ENCODE data around the gene GRIN3B. TPM values are rescaled to one million over a fixed set of nuclear protein-coding genes. Genes with fewer than 3 reads are reported as not detected.

GRIN3B gene
- total and polyA plus RNA-seq, 9 of the 15 experiments (the other 6 are each of a cell fraction or from before 2014, with no cell fraction given) = 0.06 to 0.95 (median 0.19) TPM; not detected in 6

DNA sequence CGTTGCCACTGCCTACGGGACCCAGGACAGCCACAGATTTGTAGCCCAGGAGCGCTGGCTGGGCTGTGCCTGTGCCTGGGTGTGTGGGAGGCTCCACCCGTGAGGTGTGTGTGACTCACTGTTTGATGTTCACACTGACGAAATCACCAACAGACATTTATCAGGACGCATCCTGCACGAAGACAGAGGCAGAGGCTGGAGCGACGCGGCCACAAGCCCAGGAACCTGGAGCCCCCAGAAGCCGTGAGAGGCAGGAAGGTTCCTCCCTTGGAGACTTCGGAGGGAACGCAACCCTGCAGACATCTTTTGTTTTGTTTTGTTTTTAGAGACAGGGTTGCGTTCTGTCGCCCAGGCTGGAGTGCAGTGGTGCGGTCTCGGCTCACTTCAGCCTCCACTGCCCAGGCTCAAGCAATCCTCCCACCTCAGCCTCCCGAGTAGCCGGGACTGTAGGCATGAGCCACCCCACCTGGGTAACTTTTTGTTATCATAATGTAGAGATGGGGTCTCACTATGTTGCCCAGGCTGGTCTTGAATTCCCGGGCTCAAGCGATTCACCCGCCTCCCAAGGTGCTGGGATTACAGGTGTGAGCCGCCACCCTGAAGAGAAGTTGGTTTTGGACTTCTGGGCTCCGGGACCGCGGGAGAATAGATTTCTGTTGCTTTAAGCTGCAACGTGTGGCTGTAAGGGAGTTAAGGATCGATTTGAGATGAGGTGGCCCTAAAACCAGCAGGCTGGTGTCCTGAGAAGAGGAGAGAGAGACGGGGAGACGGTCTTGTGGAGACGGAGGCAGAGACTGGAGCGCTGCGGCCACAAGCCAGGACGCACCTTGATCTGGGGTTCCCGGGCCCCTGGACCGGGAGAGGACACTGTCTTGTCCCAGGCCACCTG is 41.0 kb upstream of the GRIN3B start (continued):
- TF ChIP-seq, protein P1, sequence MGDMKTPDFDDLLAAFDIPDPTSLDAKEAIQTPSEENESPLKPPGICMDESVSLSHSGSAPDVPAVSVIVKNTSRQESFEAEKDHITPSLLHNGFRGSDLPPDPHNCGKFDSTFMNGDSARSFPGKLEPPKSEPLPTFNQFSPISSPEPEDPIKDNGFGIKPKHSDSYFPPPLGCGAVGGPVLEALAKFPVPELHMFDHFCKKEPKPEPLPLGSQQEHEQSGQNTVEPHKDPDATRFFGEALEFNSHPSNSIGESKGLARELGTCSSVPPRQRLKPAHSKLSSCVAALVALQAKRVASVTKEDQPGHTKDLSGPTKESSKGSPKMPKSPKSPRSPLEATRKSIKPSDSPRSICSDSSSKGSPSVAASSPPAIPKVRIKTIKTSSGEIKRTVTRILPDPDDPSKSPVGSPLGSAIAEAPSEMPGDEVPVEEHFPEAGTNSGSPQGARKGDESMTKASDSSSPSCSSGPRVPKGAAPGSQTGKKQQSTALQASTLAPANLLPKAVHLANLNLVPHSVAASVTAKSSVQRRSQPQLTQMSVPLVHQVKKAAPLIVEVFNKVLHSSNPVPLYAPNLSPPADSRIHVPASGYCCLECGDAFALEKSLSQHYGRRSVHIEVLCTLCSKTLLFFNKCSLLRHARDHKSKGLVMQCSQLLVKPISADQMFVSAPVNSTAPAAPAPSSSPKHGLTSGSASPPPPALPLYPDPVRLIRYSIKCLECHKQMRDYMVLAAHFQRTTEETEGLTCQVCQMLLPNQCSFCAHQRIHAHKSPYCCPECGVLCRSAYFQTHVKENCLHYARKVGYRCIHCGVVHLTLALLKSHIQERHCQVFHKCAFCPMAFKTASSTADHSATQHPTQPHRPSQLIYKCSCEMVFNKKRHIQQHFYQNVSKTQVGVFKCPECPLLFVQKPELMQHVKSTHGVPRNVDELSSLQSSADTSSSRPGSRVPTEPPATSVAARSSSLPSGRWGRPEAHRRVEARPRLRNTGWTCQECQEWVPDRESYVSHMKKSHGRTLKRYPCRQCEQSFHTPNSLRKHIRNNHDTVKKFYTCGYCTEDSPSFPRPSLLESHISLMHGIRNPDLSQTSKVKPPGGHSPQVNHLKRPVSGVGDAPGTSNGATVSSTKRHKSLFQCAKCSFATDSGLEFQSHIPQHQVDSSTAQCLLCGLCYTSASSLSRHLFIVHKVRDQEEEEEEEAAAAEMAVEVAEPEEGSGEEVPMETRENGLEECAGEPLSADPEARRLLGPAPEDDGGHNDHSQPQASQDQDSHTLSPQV (IDR thresholded peaks at IDR 0.05) = peak; percentile 74
- TF ChIP-seq ZNF3 (CRISPR knock-in tag; IDR thresholded peaks at IDR 0.05) = no peak
- no peak for TF ChIP-seq TAF7 (tag; IDR thresholded peaks at IDR 0.05)
- TF ChIP-seq RBM34 (IDR thresholded peaks at IDR 0.05; ENCODE audit: borderline replicate concordance, insufficient read depth, low read length) = no peak
- TF ChIP-seq SMARCA4 (IDR thresholded peaks at IDR 0.05) = peak; percentile 87
- peak; percentile 96 for TF ChIP-seq PHF21A (IDR thresholded peaks at IDR 0.05; ENCODE audit: borderline replicate concordance, low read depth)
- no peak for TF ChIP-seq MCM2 (IDR thresholded peaks at IDR 0.05; ENCODE audit: low read depth)
- TF ChIP-seq ZSCAN29 (IDR thresholded peaks at IDR 0.05) = no peak
- TF ChIP-seq ZNF239 (CRISPR knock-in tag; IDR thresholded peaks at IDR 0.05) = peak; percentile 14; the same call in 1 of the 2 replicates
- TF ChIP-seq JUN (IDR thresholded peaks at IDR 0.05; ENCODE audit: borderline replicate concordance, low read depth, low read length) = peak; percentile 96
- TF ChIP-seq JUN (CRISPR knock-in tag; IDR thresholded peaks at IDR 0.05; ENCODE audit: borderline replicate concordance) = peak; percentile 38; the same call in 1 of the 2 replicates
- TF ChIP-seq TAF9B (IDR thresholded peaks at IDR 0.05; ENCODE audit: partially characterized antibody) = no peak
- TF ChIP-seq ZNF764 (CRISPR knock-in tag; IDR thresholded peaks at IDR 0.05; ENCODE audit: low read depth) = no peak
- TF ChIP-seq, protein P2, sequence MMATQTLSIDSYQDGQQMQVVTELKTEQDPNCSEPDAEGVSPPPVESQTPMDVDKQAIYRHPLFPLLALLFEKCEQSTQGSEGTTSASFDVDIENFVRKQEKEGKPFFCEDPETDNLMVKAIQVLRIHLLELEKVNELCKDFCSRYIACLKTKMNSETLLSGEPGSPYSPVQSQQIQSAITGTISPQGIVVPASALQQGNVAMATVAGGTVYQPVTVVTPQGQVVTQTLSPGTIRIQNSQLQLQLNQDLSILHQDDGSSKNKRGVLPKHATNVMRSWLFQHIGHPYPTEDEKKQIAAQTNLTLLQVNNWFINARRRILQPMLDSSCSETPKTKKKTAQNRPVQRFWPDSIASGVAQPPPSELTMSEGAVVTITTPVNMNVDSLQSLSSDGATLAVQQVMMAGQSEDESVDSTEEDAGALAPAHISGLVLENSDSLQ (IDR thresholded peaks at IDR 0.05) = peak; percentile 58
- no peak for TF ChIP-seq CCAR2 (IDR thresholded peaks at IDR 0.05; ENCODE audit: low read depth, low read length)
- TF ChIP-seq, protein P3, sequence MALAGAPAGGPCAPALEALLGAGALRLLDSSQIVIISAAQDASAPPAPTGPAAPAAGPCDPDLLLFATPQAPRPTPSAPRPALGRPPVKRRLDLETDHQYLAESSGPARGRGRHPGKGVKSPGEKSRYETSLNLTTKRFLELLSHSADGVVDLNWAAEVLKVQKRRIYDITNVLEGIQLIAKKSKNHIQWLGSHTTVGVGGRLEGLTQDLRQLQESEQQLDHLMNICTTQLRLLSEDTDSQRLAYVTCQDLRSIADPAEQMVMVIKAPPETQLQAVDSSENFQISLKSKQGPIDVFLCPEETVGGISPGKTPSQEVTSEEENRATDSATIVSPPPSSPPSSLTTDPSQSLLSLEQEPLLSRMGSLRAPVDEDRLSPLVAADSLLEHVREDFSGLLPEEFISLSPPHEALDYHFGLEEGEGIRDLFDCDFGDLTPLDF (CRISPR knock-in tag; IDR thresholded peaks at IDR 0.05) = 0 out of 2 replicates have a peak, but pooled peaks have one; percentile 23
- TF ChIP-seq MYNN (IDR thresholded peaks at IDR 0.05) = peak; percentile 79
- no peak for TF ChIP-seq MYNN (CRISPR knock-in tag; IDR thresholded peaks at IDR 0.05)
- TF ChIP-seq RBFOX2 (IDR thresholded peaks at IDR 0.05; ENCODE audit: low read depth, low read length) = peak; percentile 45; the same call in 1 of the 2 replicates
- TF ChIP-seq MAFG (tag; conservative IDR thresholded peaks at IDR 0.05) = no peak
- TF ChIP-seq NR3C1 (CRISPR knock-in tag; IDR thresholded peaks at IDR 0.05) = no peak
- TF ChIP-seq ZNF174 (CRISPR knock-in tag; IDR thresholded peaks at IDR 0.05) = no peak
- TF ChIP-seq KHSRP (IDR thresholded peaks at IDR 0.05) = no peak
- peak; percentile 72; the same call in 1 of the 2 replicates for TF ChIP-seq MECOM (CRISPR knock-in tag; IDR thresholded peaks at IDR 0.05)
- TF ChIP-seq SRSF9 (IDR thresholded peaks at IDR 0.05; ENCODE audit: borderline replicate concordance, low read depth, low read length) = no peak

Data from K562 (cell line).